DND-41 (cell line): ENCODE measurements around the gene FEN1.
A peak's percentile ranks its signal among the peaks of the same experiment; 100 is the strongest.

Experiments used
- ATAC-seq: fragments of 200-7000 bp; cut with Tn5 transposase; 3 replicates; pipeline ENCODE4 v1.9.1; 2021; ENCODE audit warnings: low read depth; ENCODE audit not compliant: insufficient read depth
- DNase-seq: peaks from one replicate; pipeline ENCODE4 v3.0.0-alpha.2; 2020
- H2AFZ ChIP-seq: 2 replicates; pipeline ENCODE4 v1.6.0; 2012; ENCODE audit warnings: low read depth, low read length
- H3K27ac ChIP-seq: 2 replicates; pipeline ENCODE4 v1.5.1; 2012; ENCODE audit warnings: low read length, inconsistent platforms
- H3K27me3 ChIP-seq: fragments of 200-600 bp; sonication (generic); 2 replicates; pipeline ENCODE4 v1.6.0; 2012; ENCODE audit warnings: low read length, mild to moderate bottlenecking, inconsistent platforms; ENCODE audit not compliant: insufficient read depth, poor library complexity
- H3K36me3 ChIP-seq: 2 replicates; pipeline ENCODE4 v1.5.1; 2012; ENCODE audit warnings: low read length, inconsistent platforms; ENCODE audit not compliant: insufficient read depth
- H3K4me1 ChIP-seq: 2 replicates; pipeline ENCODE4 v1.5.1; 2012; ENCODE audit warnings: mild to moderate bottlenecking, low read length; ENCODE audit not compliant: insufficient read depth
- H3K4me2 ChIP-seq: 2 replicates; pipeline ENCODE4 v1.6.0; 2012; ENCODE audit warnings: mild to moderate bottlenecking, moderate library complexity, low read length, inconsistent platforms; ENCODE audit not compliant: insufficient read depth
- H3K4me3 ChIP-seq, 2 experiments: fragments of 200-600 bp in 1 of 2; shearing (Covaris generic) in 1 of 2; 2 replicates each; pipeline ENCODE4 v1.5.1; 2012 to 2016; ENCODE audit warnings: inconsistent platforms in 2 of 2, low read length in 2 of 2, mild to moderate bottlenecking in 2 of 2, low read depth in 1 of 2, moderate library complexity in 1 of 2
- H3K79me2 ChIP-seq: 2 replicates; pipeline ENCODE4 v1.6.0; 2012; ENCODE audit warnings: low read length, inconsistent platforms; ENCODE audit not compliant: insufficient read depth
- H3K9ac ChIP-seq: 2 replicates; pipeline ENCODE4 v1.6.0; 2012; ENCODE audit warnings: low read depth, mild to moderate bottlenecking, inconsistent platforms, low read length, moderate library complexity
- H3K9me3 ChIP-seq: 2 replicates; pipeline ENCODE4 v1.5.1; 2012; ENCODE audit warnings: low read length, moderate library complexity, mild to moderate bottlenecking, inconsistent platforms; ENCODE audit not compliant: insufficient read depth, severe bottlenecking
- H4K20me1 ChIP-seq: 2 replicates; pipeline ENCODE4 v1.6.0; 2012; ENCODE audit warnings: low read length; ENCODE audit not compliant: insufficient read depth
- CTCF ChIP-seq: IDR thresholded peaks from 2 replicates; pipeline ENCODE4 v1.5.1; 2012; ENCODE audit warnings: borderline replicate concordance, low read length, moderate library complexity, mild to moderate bottlenecking; ENCODE audit not compliant: poor library complexity, severe bottlenecking; ENCODE audit errors: extremely low read depth
- EZH2 ChIP-seq: IDR thresholded peaks from 3 replicates; pipeline ENCODE4 v1.6.1; 2012; ENCODE audit warnings: borderline replicate concordance, low read depth, mild to moderate bottlenecking, moderate library complexity, low read length, inconsistent platforms; ENCODE audit not compliant: severe bottlenecking

The FEN1 gene

GRCh38 chr11:61812736-61813411 lies 20.2 kb downstream of the FEN1 start:
- peaks cover 85% of the 10 kb centered on the region for H3K79me2 ChIP-seq
- peak overlapping the region; percentile 18; the same call in 1 of the 2 replicates for H3K27ac ChIP-seq
- H3K36me3 ChIP-seq: peaks cover 79% of the 10 kb centered on the region
- H3K9me3 ChIP-seq: no peaks in the 10 kb centered on the region
- H3K4me3 ChIP-seq: no peak overlapping the region
- no peak overlapping the region for H3K4me2 ChIP-seq
- no peaks in the 10 kb centered on the region for H3K27me3 ChIP-seq
- DNase-seq: no peak
- ATAC-seq: no peak
- peaks cover 36% of the 10 kb centered on the region for H4K20me1 ChIP-seq
- H2AFZ ChIP-seq: no peak overlapping the region
- no peak overlapping the region for H3K9ac ChIP-seq
- H3K4me1 ChIP-seq: peaks cover 25% of the 10 kb centered on the region
- TF ChIP-seq CTCF (no peak), EZH2 (no peak)

GRCh38 chr11:61814247-61814957 lies 21.7 kb downstream of the FEN1 start:
- peak overlapping the region; percentile 52 to 74; a peak in 3 of 4 replicates for H3K4me3 ChIP-seq
- TF ChIP-seq EZH2: no peak
- TF ChIP-seq CTCF: no peak
- peaks cover 64% of the 10 kb centered on the region for H3K36me3 ChIP-seq
- DNase-seq (peak; percentile 66), ATAC-seq (peak; percentile 7; the same call in 2 of the 3 replicates)
- no peaks in the 10 kb centered on the region for H3K27me3 ChIP-seq
- peak overlapping the region; percentile 86 for H3K27ac ChIP-seq
- H2AFZ ChIP-seq: peak overlapping the region; percentile 70; the same call in 1 of the 2 replicates
- H3K9ac ChIP-seq: peak overlapping the region; percentile 96
- H4K20me1 ChIP-seq: peaks cover 30% of the 10 kb centered on the region
- H3K9me3 ChIP-seq: no peaks in the 10 kb centered on the region
- peaks cover 72% of the 10 kb centered on the region for H3K79me2 ChIP-seq
- H3K4me1 ChIP-seq: peaks cover 28% of the 10 kb centered on the region
- peak overlapping the region; percentile 83 for H3K4me2 ChIP-seq

GRCh38 chr11:61814958-61815789 lies 22.5 kb downstream of the FEN1 start:
- Histone ChIP-seq H3K79me2 (peaks cover 65% of the 10 kb centered on the region), H3K9ac (peak overlapping the region; percentile 96), H3K4me1 (peaks cover 28% of the 10 kb centered on the region), H3K27ac (peak overlapping the region; percentile 86), H2AFZ (peak overlapping the region; percentile 70), H3K27me3 (no peaks in the 10 kb centered on the region), H4K20me1 (peaks cover 30% of the 10 kb centered on the region), H3K4me2 (peak overlapping the region; percentile 83), H3K9me3 (no peaks in the 10 kb centered on the region), H3K4me3 (peak overlapping the region; percentile 52 to 74), H3K36me3 (peaks cover 56% of the 10 kb centered on the region)
- TF ChIP-seq EZH2 (no peak), CTCF (no peak)
- DNase-seq (peak; percentile 80), ATAC-seq (peak; percentile 53)
